Daoy (cell line): Measurements from ENCODE around the gene C9orf43. TPM values are rescaled to one million over a fixed set of nuclear protein-coding genes. Genes with fewer than 3 reads are reported as not detected.
A peak's percentile ranks its signal among the peaks of the same experiment; 100 is the strongest.
"Not testable (repeated sequence)": the region's sequence is repeated elsewhere in the genome, so short reads cannot be mapped to it uniquely, and the experiment has no call there.

Source experiments
- DNase-seq: peaks from one replicate; pipeline ENCODE4 v3.0.0-alpha.2; 2015; ENCODE audit warnings: low read depth
- total RNA-seq: library from RNA; depleted of rRNA; stranded (reverse); fragments of >200 nt; shearing (Covaris generic); gene quantifications from 2 replicates; pipeline ENCODE4 v1.2.3, GENCODE V29; 2014

The C9orf43 gene
- total RNA-seq, 1 experiment from 2014 or later = 1.4 TPM

- no peak for DNase-seq
Observed at GRCh38 chr9:113416149-113416721, 5.7 kb downstream of the C9orf43 start.

GRCh38 chr9:113417370-113417769, 6.8 kb downstream of the C9orf43 start:
- no peak for DNase-seq

GRCh38 chr9:113421726-113422125, 11.2 kb downstream of the C9orf43 start:
- no peak for DNase-seq

GRCh38 chr9:113425072-113425471, 14.5 kb downstream of the C9orf43 start:
- DNase-seq = no peak

GRCh38 chr9:113426701-113427100, 16.2 kb downstream of the C9orf43 start:
- DNase-seq = no peak

GRCh38 chr9:113427629-113428028, 17.1 kb downstream of the C9orf43 start:
- no peak for DNase-seq

GRCh38 chr9:113428062-113428615, 17.6 kb downstream of the C9orf43 start:
- no peak for DNase-seq

GRCh38 chr9:113431191-113431590, 20.6 kb downstream of the C9orf43 start:
- DNase-seq = no peak

- DNase-seq = no peak
Observed at GRCh38 chr9:113436728-113437515, 26.4 kb downstream of the C9orf43 start.

GRCh38 chr9:113437716-113438115, 27.2 kb downstream of the C9orf43 start:
- not testable (repeated sequence) for DNase-seq

- DNase-seq = no peak
Observed at GRCh38 chr9:113444736-113445135, 34.2 kb downstream of the C9orf43 start.

- peak; percentile 34 for DNase-seq
Observed at GRCh38 chr9:113446323-113446740, 35.8 kb downstream of the C9orf43 start.

- no peak for DNase-seq
Observed at GRCh38 chr9:113449376-113449775, 38.8 kb downstream of the C9orf43 start.

- no peak for DNase-seq
Observed at GRCh38 chr9:113452113-113452605, 41.6 kb downstream of the C9orf43 start.

- DNase-seq = peak; percentile 90
Observed at GRCh38 chr9:113454914-113455761, 44.6 kb downstream of the C9orf43 start.

- DNase-seq = no peak
Observed at GRCh38 chr9:113456235-113456634, 45.7 kb downstream of the C9orf43 start.

GRCh38 chr9:113461285-113461684, 50.7 kb downstream of the C9orf43 start:
- DNase-seq = no peak

- no peak for DNase-seq
Observed at GRCh38 chr9:113461943-113462342, 51.4 kb downstream of the C9orf43 start.

GRCh38 chr9:113462781-113463286, 52.3 kb downstream of the C9orf43 start:
- no peak for DNase-seq

- DNase-seq = peak; percentile 69
Observed at GRCh38 chr9:113463418-113464285, 53.1 kb downstream of the C9orf43 start, which contains the start of gene RGS3. Gene RGS3, plus strand, starts transcription at chr9:113463727. Its CDS starts 76 bp downstream, at chr9:113463803.

GRCh38 chr9:113464286-113464660, 53.7 kb downstream of the C9orf43 start:
- no peak for DNase-seq
